SHP77 (cell line): Measurements from ENCODE around the gene MAN2B1.
A peak's percentile ranks its signal among the peaks of the same experiment; 100 is the strongest.
"Not testable (repeated sequence)": the region's sequence is repeated elsewhere in the genome, so short reads cannot be mapped to it uniquely, and the experiment has no call there.

Experiments used
- DNase-seq, 2 experiments: peaks; one replicate each; lab custom pipeline; 2025; lab: John Stamatoyannopoulos, UW

The MAN2B1 gene

DNA sequence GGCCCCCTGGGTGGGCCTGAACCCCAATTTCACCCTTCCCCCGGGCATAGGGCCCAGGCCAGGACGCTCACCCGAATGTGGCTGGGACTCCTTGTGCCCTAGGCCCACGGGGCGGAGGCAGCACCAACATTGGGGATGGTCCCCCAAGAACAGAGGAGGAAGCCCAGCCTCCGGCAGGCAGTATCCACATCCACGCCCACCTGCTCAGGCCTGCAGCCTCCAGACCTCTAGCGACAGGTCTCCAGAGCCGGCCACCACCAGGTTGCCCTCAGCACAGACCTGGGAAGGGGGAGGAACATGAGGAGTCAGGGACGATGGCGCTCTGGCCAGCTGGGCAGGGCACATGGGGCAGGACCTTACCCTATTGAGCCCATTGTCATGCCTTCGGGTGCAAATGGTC lies 22.5 kb upstream of the MAN2B1 start:
- no peak for DNase-seq

DNA sequence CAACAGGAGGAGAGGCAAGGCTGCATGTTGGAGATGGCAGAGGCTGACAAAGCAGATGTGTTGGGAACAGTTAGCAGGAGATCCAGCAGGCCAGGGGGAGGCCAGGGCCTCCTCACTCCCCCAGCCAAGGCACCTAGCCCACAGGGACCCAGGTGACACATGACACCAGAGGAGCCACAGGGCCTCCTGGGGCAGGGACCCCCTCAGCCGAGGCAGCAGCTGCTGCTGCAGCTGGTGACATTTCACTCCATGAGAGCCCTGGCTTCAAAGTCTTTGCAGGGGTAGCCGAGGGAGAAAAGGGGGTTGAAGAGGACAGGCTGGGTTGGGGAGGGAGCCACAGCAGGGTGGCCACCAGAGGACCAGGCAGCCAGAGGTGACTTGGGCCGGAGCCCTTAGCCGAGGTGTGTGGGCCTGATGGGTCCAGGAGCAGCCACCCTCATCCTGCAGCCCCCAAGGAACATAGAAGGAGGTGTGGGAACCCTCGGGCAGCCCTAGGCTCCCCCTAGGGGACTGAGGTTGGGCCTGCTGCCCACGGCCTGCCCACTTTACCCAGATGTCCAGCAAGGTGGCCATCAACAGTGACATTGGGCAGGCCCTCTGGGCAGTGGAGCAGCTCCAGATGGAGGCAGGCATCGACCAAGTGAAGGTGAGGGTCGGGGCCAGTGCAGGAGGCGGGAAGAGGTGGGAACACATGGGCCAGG lies 21.1 kb upstream of the MAN2B1 start, which contains the start of gene GNG14:
TSS of gene GNG14 (plus strand) at position 503 of the 701 bp plus-strand sequence. CDS start at position 554, 51 bp downstream.
- DNase-seq, result no peak

DNA sequence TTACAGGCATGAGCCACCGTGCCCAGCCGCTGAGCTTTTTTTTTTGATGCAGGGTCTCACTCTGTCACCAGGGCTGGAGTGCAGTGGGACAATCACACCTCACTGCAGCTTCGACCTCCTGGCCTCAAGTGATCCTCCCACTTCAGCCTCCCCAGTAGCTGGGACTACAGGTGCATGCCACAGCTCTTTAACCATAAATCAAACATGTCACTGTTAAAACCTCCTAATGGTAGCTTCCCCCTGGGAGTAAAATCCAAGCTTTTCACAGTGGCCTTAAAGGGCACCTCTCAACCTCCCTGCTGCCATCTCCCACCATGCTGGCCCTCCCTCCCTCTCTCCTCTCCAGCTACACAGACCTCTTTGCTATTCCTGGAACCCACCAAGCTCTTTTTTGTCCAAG lies 19.3 kb upstream of the MAN2B1 start:
- no peak for DNase-seq

DNA sequence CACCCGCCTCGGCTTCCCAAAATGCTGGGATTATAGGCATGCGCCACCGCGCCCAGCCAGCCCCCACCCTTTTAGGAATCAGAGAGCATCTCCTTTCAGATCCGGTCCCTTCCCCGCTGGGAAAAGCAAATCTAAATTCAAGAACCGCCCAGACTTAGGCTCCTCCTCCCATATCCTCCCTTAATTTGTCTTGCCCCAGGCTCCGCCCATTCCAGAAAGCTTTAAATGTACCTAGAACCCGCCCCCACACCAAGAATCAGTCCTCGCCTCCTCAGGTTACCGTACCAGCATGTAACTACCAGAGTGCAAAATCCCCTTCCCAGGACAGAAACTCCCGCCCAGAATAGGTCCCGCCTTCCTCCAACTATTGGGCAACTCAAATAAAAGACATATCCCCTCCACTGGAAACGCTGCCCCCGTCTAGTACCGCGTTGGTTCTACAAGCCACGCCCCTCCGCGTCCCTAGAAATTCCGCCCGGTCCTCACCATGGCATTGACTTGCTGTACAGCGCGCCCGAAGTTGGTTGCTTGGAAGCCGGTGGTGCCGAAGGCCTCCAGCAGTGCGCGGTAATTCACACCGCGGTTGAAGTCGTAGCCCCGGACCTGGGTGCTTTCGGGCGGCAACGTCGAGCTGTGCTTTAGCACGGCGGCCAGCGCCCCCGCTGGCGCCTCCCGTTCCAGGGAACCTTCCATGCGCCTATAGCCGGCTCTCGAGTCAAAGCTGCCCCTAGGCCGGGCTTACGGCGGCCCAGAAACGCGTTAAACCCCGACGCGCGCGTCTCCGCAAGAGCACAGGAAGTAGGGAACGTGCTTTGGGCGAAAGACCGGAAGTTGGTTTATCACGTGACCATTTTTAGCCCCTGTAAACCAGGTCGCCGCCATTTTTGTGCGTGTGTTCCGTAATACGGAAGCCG lies 14.8 kb upstream of the MAN2B1 start, which contains the start of gene DHPS:
TSS of gene DHPS (minus strand) at position 807 of the 914 bp plus-strand sequence. CDS start at position 693, 114 bp downstream.
- peak; percentile 96 for DNase-seq

DNA sequence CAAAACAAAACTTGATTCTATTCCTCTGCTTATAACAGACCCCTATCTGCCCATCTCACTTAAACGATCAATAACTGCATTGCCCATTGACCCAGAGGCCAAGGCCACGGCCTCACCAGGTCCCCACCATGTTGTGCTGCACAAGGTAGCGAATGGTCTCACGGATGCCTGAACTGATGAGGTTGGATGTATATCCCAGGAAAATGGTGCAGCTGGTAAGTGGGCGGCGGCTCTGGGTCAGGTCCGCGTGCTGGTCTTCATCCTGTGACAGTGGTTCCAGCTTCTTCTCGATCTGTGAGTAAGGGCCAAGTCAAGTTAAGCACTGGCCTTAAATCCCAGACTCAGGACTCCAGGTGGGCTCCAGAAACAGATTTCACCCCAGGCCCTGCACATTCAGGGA lies 13.5 kb upstream of the MAN2B1 start:
- DNase-seq, result no peak

DNA sequence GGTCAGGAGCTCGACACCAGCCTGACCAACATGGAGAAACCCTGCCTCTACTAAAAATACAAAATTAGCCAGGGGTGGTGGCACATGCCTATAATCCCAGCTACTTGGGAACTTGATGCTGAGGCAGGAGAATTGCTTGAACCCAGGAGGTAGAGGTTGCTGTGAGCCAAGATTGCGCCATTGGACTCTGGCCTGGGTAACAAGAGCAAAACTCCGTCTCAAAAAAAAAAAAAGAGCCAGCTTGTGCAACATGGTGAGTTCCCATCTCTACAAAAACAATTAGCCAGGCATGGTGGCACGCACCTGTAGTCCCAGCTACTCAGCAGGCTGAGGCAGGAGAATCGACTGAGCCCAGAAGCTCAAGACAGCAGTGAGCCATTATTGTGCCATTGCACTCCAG lies 11.5 kb upstream of the MAN2B1 start:
- not testable (repeated sequence) for DNase-seq

DNA sequence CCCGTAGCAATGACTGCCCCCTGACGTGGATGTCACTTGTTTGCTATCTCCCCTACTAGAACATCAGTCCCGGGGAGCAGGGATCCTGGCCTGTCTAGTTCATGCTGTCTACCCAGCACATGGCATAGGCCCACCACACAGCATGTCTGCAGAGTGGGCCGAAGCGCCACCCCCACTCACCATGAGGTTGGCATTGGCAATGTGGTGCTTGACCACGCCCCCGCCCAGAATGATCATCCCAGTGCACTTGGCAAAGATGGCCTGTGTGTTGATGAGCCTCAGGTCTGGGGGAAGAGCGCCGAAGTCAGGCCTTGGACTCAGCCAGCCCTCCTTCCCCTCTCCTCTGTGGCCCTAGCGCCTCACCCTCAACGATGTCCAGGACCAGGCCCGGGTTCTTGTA lies 10.4 kb upstream of the MAN2B1 start:
- DNase-seq, result no peak

DNA sequence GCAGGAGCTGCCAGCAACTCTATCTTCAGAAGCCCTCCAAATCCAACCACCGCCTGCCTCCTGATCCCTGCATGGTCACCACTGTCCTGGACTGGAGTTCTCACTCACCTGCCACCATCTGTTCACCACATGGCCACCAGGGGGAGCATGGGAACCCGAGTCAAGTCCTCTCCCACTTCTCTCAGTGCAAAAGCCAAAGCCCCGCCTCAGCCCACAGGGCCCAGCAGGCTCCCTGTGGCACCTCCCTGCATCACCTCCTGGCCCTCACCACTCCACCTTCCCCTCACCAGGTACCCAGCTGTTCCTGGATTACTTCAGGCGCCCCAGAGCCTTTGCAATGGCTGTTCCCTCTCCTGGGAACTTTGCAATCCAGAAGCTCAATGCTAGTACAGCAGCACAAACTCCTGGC lies 9.8 kb upstream of the MAN2B1 start:
- DNase-seq, result peak; percentile 77 to 78

DNA sequence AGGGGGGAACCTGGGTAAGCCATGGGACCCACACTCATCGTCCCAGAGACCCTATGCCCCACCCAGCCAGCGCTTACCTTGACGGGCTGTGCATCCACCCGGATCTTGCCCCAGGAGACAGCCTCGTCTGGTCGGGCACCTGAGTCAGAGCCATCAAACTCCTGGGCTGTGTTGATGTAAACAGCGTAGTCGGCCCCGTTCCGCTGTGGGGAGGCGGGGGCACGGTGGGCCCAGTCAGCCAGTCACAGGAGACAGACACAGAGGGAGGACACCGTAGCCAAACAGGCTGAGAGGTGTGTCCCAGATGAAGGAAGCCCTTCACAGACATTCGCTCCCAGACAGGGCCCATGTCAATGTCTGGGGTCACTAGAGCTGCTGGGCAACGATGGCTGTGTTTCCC lies 9.4 kb upstream of the MAN2B1 start:
- DNase-seq, result no peak

DNA sequence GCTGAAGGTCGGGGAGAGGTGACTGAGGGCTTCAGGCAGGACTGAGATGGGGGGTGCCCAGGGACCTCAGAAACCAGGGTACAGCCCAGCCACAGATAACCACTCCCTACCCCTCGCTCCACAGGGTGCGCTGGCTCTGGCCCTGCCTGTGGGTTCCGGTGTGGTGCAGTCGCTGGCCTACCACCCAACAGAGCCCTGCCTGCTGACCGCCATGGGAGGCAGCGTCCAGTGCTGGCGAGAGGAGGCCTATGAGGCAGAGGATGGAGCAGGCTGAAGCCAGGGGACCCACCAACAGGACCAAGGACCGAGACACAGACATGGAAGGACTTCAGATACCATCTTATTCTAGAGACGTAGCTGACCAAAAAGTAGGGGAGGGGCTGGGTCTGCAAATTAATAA lies 8.9 kb upstream of the MAN2B1 start:
- DNase-seq, result no peak

DNA sequence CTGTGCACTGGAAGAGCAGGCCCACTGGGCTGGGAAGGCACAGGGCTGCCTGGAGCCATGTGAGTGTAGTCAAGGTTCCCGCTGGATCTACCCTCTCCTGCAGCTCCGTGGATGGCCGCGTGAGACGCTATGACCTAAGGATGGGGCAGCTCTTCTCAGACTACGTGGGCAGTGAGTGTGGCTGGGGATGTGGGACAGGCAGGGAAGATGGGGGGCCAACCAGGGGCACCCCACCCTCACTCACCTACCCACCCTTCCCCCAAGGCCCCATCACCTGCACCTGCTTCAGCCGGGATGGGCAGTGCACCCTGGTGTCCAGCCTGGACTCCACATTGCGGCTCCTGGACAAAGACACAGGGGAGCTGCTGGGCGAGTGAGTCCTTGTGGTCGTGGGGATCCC lies 6.2 kb upstream of the MAN2B1 start:
- DNase-seq, result no peak

DNA sequence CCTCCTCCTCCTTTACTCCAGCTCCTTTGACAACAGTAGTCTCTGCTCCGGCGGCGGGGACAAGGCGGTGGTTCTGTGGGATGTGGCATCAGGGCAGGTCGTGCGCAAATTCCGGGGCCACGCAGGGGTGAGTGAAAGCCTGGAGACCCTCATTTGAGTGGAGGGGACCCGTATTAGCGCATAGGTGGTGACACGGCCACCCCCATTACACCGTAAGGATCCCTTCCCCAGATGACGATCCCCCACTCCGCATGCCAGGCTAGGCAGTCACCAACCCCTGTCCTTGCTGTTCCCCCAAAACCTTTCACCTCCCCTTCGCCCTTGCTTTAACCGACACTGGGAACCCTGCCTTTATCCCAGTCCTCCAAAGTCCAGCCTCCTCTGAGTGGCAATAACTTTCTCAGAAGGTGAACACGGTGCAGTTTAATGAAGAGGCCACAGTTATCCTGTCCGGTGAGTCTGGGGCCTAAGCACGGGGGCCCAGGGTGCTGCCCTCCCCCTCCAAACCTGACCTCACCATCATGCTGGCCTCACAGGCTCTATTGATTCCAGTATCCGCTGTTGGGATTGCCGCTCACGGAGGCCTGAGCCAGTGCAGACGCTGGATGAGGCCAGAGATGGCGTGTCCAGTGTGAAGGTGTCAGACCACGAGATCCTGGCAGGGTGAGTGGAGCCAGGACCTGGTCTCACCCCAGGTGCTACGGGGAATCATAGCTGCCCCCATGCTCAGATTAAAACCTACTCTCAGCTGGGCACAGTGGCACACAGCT lies 3.8 kb upstream of the MAN2B1 start:
- no peak for DNase-seq

DNA sequence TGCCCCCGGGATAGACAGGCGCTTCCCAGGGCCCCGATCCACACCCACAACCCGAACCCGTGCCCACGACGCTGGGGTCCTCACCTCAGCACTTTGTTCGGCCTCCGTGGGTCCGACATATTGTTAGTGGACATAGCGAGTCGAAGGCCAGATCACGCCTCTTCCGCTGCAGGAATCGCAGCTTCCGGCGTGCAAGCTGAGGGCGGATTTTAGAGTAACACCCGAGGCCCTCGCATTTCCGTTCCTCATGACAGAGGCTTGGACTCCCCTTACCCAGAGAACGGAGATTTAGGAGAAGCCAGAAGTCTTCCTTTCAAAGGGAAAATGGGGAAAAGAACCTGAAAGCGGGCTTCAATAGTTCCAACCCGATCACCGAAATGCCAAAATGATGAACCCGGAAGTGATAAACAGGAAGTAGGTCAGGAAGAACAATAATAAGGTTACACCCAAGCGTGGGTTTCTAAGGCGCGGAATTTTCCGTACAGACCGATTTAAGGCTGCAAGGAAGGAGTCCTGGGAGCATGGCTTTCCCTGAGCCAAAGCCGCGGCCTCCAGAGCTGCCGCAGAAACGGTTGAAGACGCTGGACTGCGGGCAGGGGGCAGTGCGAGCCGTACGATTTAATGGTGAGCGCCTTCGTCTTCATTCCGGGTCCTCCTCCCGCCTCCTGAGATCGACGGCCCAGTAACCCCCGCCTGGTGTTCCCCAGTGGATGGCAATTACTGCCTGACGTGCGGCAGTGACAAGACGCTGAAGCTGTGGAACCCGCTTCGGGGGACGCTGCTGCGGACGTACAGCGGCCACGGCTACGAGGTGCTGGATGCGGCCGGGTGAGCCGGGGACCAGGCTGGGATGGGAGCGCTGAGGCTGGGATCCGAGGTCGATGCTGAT lies 3.0 kb upstream of the MAN2B1 start:
- peak; percentile 38 to 64 for DNase-seq

DNA sequence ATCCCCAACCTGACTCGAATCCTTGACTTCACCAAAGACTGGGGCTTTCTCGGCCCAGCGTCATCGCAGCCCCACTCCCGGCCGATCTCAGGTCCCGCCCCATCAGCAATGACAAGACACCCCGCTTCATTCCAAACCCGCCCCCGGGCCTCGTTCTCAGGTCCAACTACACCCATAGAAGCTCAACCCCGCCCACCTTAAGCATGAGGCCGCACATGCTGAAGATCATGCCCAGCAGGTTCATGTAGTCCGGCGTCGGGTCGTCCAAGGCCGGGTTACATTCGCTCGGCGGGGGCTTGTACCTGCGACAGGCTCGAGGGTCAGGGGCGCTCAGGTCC lies 2.4 kb upstream of the MAN2B1 start:
- DNase-seq, result peak in 1 of 2 experiments; percentile 21

DNA sequence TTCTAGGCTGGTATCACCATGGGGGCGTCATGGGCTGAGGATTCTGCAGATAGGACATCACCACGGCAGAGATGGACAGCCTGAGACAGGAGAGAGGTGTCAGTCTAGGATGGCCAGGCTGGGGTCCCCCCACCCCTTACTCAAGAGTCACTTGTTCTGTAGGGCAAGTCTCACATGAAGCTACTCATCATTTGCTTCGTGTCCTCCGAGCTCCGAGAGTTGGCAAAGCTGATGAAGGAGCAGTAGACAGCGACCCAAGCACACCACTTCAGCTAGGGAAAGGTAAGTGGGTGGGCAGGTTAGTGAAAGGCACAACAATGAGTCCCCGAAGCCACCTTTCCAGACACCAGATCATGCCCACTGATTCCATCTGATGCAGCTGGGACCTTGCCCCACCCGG lies 1.8 kb upstream of the MAN2B1 start:
- no peak for DNase-seq

DNA sequence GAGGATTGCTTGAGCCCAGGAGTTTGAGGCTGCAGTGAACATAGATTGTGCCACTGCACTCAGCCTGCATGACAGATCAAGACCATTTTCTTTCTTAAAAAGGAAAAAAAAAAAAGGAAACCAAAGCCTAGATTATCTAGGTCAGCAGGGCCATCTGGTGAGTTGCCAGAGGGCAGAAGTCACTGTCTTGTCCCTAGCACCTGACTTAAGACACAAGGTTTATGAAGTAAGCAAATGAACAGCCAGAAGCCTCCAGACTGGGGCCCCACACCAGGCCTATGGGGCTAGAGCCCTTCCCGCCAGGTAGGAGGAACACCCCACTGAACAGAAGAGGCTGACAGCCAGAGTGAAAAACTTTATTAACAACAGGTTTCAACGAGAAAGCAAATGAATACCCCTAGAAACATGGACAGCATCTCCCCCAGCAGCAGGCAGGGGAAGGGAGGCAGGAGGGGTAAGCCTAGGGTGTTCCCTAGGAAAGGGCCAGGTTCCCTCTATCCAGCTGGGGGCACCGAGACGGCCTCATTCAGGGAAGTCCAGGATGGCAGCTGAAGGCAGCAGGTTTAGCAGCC lies 1.3 kb upstream of the MAN2B1 start:
- DNase-seq, result no peak

DNA sequence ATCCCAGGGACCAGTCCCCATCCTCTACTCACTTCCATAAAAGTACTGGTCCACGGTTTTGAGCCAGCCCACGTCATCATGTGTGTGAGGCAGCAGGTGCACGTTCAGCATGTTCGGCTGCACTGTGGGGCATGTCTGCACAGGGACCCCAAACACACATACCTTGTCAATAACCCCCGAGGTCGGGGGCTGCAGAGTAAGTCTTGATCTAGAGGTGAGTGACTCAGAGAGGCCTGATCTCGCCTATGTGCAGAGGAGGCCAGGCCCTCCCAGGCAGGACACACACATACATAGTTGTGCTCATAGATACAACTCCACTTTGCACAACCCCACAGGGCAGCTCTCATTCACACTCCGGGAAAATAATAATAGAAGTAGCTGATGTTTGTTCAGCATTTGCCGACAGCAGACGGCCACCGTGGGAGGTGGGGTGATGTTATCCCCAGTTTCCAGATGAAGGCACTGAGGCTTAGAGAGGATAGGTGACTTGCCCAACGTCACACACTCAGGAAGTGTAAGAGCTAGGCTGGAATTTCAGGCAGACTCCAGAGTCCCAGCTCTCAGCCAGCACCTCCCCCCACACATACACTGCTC lies 774 bp downstream of the MAN2B1 start:
- no peak for DNase-seq

DNA sequence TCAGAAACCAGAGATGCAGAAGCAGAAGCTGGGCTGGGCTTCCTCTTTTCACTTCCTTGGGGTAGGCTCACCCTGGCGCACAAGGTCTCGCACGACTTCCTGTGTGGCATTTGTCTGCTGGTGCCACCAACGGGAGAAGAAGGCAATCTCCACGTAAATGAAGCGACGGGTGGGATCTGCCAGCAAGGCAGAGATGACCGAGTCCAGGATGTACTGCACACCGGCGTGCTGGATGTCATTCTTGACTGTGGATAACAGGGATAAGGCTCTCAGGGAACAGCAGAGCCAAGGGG lies 1.3 kb downstream of the MAN2B1 start:
- no peak for DNase-seq

DNA sequence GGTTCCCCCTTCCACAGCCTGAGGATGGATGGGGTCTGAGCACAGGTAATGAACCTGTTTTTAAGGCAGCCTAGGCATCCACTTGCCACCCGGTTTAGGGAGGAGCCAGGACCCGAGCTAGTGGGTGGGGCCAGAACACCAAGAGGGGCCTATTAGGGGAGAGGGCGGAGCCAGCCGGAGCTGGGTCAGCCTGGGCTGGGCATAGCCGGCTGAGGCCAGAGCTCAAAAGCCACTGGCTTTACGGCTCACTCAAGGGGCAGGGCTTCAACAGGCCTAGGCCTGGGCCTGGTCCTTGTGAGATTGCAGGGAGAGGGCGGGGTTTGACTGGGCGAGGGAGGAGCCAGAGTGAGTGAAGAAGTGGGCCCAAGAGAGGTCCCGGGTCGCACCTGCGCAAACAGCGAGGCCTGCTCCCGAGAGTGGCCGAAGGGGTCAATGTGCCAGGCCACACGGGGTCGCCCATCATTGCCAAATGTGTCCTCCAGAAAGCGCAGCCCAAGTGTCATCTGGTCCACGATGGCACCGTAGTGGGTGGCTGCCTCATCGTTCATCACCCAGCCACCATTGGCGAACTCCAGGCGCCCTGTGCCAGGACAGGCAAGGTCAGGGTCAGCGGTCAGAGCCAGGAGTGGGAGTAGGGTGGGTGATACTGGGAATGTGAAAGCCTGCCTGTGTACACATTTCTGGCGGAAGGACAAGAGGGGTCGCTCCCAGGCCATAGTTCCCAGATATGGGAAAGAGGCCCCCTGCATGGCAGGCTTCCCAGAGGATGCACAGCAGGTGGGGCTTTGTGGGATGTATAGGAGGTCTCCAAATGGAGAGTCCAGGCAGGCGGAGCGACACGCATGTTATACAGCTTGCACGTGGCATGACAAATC lies 1.9 kb downstream of the MAN2B1 start:
- DNase-seq, result no peak

DNA sequence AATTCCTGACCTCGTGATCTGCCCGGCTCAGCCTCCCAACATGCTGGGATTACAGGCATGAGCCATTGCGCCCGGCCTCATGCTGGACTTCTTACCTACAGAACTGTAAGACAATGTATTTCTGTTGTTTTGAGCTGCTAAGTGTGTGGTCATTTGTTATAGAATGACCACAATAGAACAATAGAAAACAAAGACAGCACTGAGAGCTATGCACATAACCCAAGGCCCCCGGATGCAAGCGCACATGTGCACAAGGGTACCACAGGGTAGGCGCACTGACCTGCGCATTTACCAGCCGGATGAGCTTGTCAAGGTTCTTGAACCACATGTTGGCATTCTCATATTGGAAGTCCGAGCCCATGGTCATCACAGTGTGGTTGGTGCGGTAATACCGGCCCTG lies 5.6 kb downstream of the MAN2B1 start:
- DNase-seq, result no peak
